Activated CD8-positive, alpha-beta T cell treated with anti-CD3 and anti-CD28 coated beads for 36 hours (primary cell): ENCODE data around the gene MYO9B. TPM values are rescaled to one million over a fixed set of nuclear protein-coding genes. Genes with fewer than 3 reads are reported as not detected.
A peak's percentile ranks its signal among the peaks of the same experiment; 100 is the strongest.

Experiments used
- ATAC-seq: fragments of 200-7000 bp; cut with Tn5 transposase; one replicate; pipeline ENCODE4 v1.10.0; 2021; ENCODE audit warnings: mild to moderate bottlenecking, moderate library complexity
- CTCF ChIA-PET: fragments of 350-600 bp; sonication (Branson Sonifier 250); formaldehyde crosslinking; loops from one replicate; lab custom pipeline; 2021; ENCODE audit warnings: antibody characterized with exemption; lab: Charles Lee
- POLR2A ChIA-PET: fragments of 350-600 bp; sonication (Branson Sonifier 250); formaldehyde crosslinking; loops from one replicate; lab custom pipeline; 2021; ENCODE audit warnings: antibody characterized with exemption; lab: Charles Lee
- DNase-seq: peaks from one replicate; pipeline ENCODE4 v3.0.0-alpha.2; 2020
- H3K27ac Mint-ChIP-seq: one replicate; pipeline ENCODE4 v1.8.0; 2021; ENCODE audit warnings: mild to moderate bottlenecking, mixed read lengths
- H3K27me3 Mint-ChIP-seq: one replicate; pipeline ENCODE4 v1.8.0; 2021; ENCODE audit warnings: mixed read lengths
- H3K36me3 Mint-ChIP-seq: one replicate; pipeline ENCODE4 v1.8.0; 2021; ENCODE audit warnings: low read depth, mixed read lengths
- H3K4me1 Mint-ChIP-seq: one replicate; pipeline ENCODE4 v1.8.0; 2021; ENCODE audit warnings: low read depth, mixed read lengths
- H3K4me3 Mint-ChIP-seq: one replicate; pipeline ENCODE4 v1.8.0; 2021; ENCODE audit warnings: mild to moderate bottlenecking, moderate library complexity, mixed read lengths
- H3K9me3 Mint-ChIP-seq: one replicate; pipeline ENCODE4 v1.8.0; 2021; ENCODE audit warnings: mixed read lengths
- CTCF ChIP-seq: fragments of 200-600 bp; IDR thresholded peaks from one replicate; pipeline ENCODE4 v1.8.0; 2022; ENCODE audit warnings: antibody characterized with exemption, mild to moderate bottlenecking
- intact Hi-C: fragments of 100-400 bp; cut with micrococcal nuclease; formaldehyde crosslinking; loops from one replicate; pipeline ENCODE4 v1.10.0; 2022
- total RNA-seq, 2 experiments: library from RNA; stranded (reverse); gene quantifications; one replicate each; pipeline ENCODE4 v1.2.3, GENCODE V29; 2021

Gene MYO9B
- total RNA-seq, 2 experiments from 2014 or later, result 111 to 112 TPM

- ATAC-seq (no peak), DNase-seq (peak; percentile 24)
- Mint-ChIP-seq H3K27me3 (no peaks in the 10 kb centered on the region), H3K9me3 (no peaks in the 10 kb centered on the region), H3K36me3 (peaks cover 32% of the 10 kb centered on the region), H3K27ac (no peak overlapping the region), H3K4me1 (no peaks in the 10 kb centered on the region), H3K4me3 (no peak overlapping the region)
- intact Hi-C loops, result no loop called here
- ChIA-PET POLR2A (interaction anchor here (0.6 kb wide), 1 partner anchor 509 kb away, joined by 3 read pairs; no protein-coding TSS in a partner anchor), CTCF (interaction anchor here (1.0 to 1.6 kb wide), 4 partner anchors 10 to 280 kb away, joined by 3 to 4 read pairs (median 4); no protein-coding TSS in a partner anchor)
- no peak for TF ChIP-seq CTCF
These were observed 23.1 kb upstream of the MYO9B start for GRCh38 chr19:17052439-17052838.

- ChIA-PET POLR2A (no interaction called here), CTCF (no interaction called here)
- H3K36me3 Mint-ChIP-seq, result peaks cover 51% of the 10 kb centered on the region
- no peaks in the 10 kb centered on the region for H3K27me3 Mint-ChIP-seq
- ATAC-seq, result no peak
- peaks cover 3% of the 10 kb centered on the region for H3K9me3 Mint-ChIP-seq
- H3K4me3 Mint-ChIP-seq, result no peak overlapping the region
- TF ChIP-seq CTCF, result no peak
- H3K4me1 Mint-ChIP-seq, result no peaks in the 10 kb centered on the region
- H3K27ac Mint-ChIP-seq, result no peak overlapping the region
- DNase-seq, result no peak
- intact Hi-C loops, result no loop called here
These were observed 20.8 kb upstream of the MYO9B start for GRCh38 chr19:17054746-17055145.

GRCh38 chr19:17055636-17056035, 19.9 kb upstream of the MYO9B start:
- ATAC-seq (no peak), DNase-seq (no peak)
- CTCF ChIA-PET, result no interaction called here
- Mint-ChIP-seq H3K27ac (no peak overlapping the region), H3K4me3 (no peak overlapping the region), H3K27me3 (no peaks in the 10 kb centered on the region), H3K9me3 (peaks cover 3% of the 10 kb centered on the region), H3K36me3 (peaks cover 56% of the 10 kb centered on the region), H3K4me1 (no peaks in the 10 kb centered on the region)
- intact Hi-C loops, result no loop called here
- no peak for TF ChIP-seq CTCF
- POLR2A ChIA-PET, result no interaction called here

GRCh38 chr19:17058236-17058635, 17.3 kb upstream of the MYO9B start:
- ChIA-PET CTCF (no interaction called here), POLR2A (no interaction called here)
- no peak for DNase-seq
- no peak overlapping the region for H3K27ac Mint-ChIP-seq
- no peaks in the 10 kb centered on the region for H3K27me3 Mint-ChIP-seq
- no peaks in the 10 kb centered on the region for H3K4me1 Mint-ChIP-seq
- ATAC-seq, result no peak
- intact Hi-C loops, result no loop called here
- TF ChIP-seq CTCF, result no peak
- H3K36me3 Mint-ChIP-seq, result peaks cover 57% of the 10 kb centered on the region
- peaks cover 3% of the 10 kb centered on the region for H3K9me3 Mint-ChIP-seq
- no peak overlapping the region for H3K4me3 Mint-ChIP-seq

- Mint-ChIP-seq H3K27me3 (no peaks in the 10 kb centered on the region), H3K9me3 (peaks cover 3% of the 10 kb centered on the region), H3K36me3 (peaks cover 67% of the 10 kb centered on the region), H3K4me1 (peaks cover 20% of the 10 kb centered on the region), H3K27ac (no peak overlapping the region), H3K4me3 (no peak overlapping the region)
- no peak for DNase-seq
- intact Hi-C loops, result no loop called here
- TF ChIP-seq CTCF, result no peak
- POLR2A ChIA-PET, result interaction anchor here (1.3 kb wide), 1 partner anchor 14 kb away, joined by 3 read pairs; no protein-coding TSS in a partner anchor
- CTCF ChIA-PET, result no interaction called here
- ATAC-seq, result no peak
These were observed 14.8 kb upstream of the MYO9B start for GRCh38 chr19:17060802-17061201.
